GM12878 (cell line): ENCODE measurements around the gene MYO3B.

ENCODE experiments used
- ATF3 ChIP-seq: IDR thresholded peaks from 2 replicates; pipeline ENCODE4 v1.6.1; 2011; ENCODE audit warnings: low read depth, mild to moderate bottlenecking, low read length, moderate library complexity, borderline replicate concordance; ENCODE audit errors: extremely low read depth
- CBFB ChIP-seq: IDR thresholded peaks from 2 replicates; pipeline ENCODE4 v1.6.1; 2016; ENCODE audit warnings: antibody characterized with exemption, low read depth
- CTCF ChIP-seq, 3 experiments: IDR thresholded peaks in 2 of 3; conservative IDR thresholded peaks in 1 of 3; 2 replicates each; pipeline ENCODE4 v1.5.1; 2011; ENCODE audit warnings: low read depth in 3 of 3, low read length in 3 of 3, mild to moderate bottlenecking in 3 of 3, control low read depth in 2 of 3, moderate library complexity in 2 of 3, inconsistent platforms in 1 of 3, mixed read lengths in 1 of 3; ENCODE audit not compliant: control insufficient read depth in 2 of 3, insufficient read depth in 1 of 3; ENCODE audit errors: extremely low read depth in 1 of 3
- NRF1 ChIP-seq: conservative IDR thresholded peaks from 2 replicates; pipeline ENCODE4 v1.6.1; 2011; ENCODE audit warnings: mild to moderate bottlenecking, low read depth, low read length, improper control_type of control experiment
- SRF ChIP-seq, 2 experiments: IDR thresholded peaks; 2 replicates each; pipeline ENCODE4 v1.6.1; 2011; ENCODE audit warnings: low read depth in 2 of 2, low read length in 2 of 2, mild to moderate bottlenecking in 1 of 2, moderate library complexity in 1 of 2
- TAF1 ChIP-seq: IDR thresholded peaks from 2 replicates; pipeline ENCODE4 v1.6.1; 2011; ENCODE audit warnings: mild to moderate bottlenecking, low read depth, low read length, borderline replicate concordance
- TARDBP ChIP-seq: IDR thresholded peaks from 2 replicates; pipeline ENCODE4 v1.6.1; 2016; ENCODE audit warnings: borderline replicate concordance

GRCh38 chr2:170222842-170223241 is 44.9 kb downstream of the MYO3B start:
- no peak for TF ChIP-seq CTCF (IDR thresholded peaks at IDR 0.05 in 2 of 3, conservative IDR thresholded peaks at IDR 0.05 in 1 of 3; ENCODE audit: control insufficient read depth in 2 of 3, extremely low read depth in 1 of 3, insufficient read depth in 1 of 3, low read depth in 3 of 3, low read length in 3 of 3)
- no peak for TF ChIP-seq TAF1
- TF ChIP-seq TARDBP, result no peak
- TF ChIP-seq CBFB, result no peak
- no peak for TF ChIP-seq SRF (IDR thresholded peaks at IDR 0.05; ENCODE audit: low read depth in 2 of 2, low read length in 2 of 2)
- TF ChIP-seq ATF3, result no peak
- no peak for TF ChIP-seq NRF1
